H1 (cell line): Measurements from ENCODE around the gene MGAT5. TPM values are rescaled to one million over a fixed set of nuclear protein-coding genes. Genes with fewer than 3 reads are reported as not detected.

Source experiments
- CTCF ChIA-PET: fragments of 300-600 bp; sonication (Branson Sonifier 250); formaldehyde crosslinking; loops from one replicate; lab custom pipeline; 2021; ENCODE audit not compliant: partially characterized antibody; lab: Charles Lee
- POLR2A ChIA-PET: fragments of 300-600 bp; sonication (Branson Sonifier 250); formaldehyde crosslinking; loops from one replicate; lab custom pipeline; 2021; ENCODE audit warnings: inconsistent platforms; ENCODE audit not compliant: partially characterized antibody; lab: Charles Lee
- DNase-seq, 2 experiments: peaks; one replicate each; pipeline versions ENCODE4 v3.0.0 to v3.0.0-alpha.2; 2010 to 2022; ENCODE audit warnings: low spot score in 2 of 2, low read depth in 1 of 2, mixed read lengths in 1 of 2
- FAIRE-seq: peaks from 2 replicates; lab custom pipeline; 2011; peaks lifted over from hg19 to GRCh38; lab: Jason Lieb, UNC
- H2AFZ ChIP-seq: 2 replicates; pipeline ENCODE4 v1.8.1; 2012; ENCODE audit warnings: low read length, inconsistent platforms
- H2AK5ac ChIP-seq: 2 replicates; pipeline ENCODE4 v1.6.1; 2013; ENCODE audit warnings: low read depth, low read length
- H2BK120ac ChIP-seq: replicated peaks from 2 replicates; pipeline ENCODE3; 2013; ENCODE audit warnings: low read depth, low read length, inconsistent platforms
- H2BK12ac ChIP-seq: 2 replicates; pipeline ENCODE4 v1.6.1; 2013; ENCODE audit warnings: low read depth, low read length
- H2BK15ac ChIP-seq: 2 replicates; pipeline ENCODE4 v1.6.1; 2013; ENCODE audit warnings: low read length
- H2BK20ac ChIP-seq: 2 replicates; pipeline ENCODE4 v1.6.1; 2013; ENCODE audit warnings: low read length
- H2BK5ac ChIP-seq: 2 replicates; pipeline ENCODE4 v1.6.1; 2013; ENCODE audit warnings: low read depth, low read length
- H3K14ac ChIP-seq: 2 replicates; pipeline ENCODE4 v1.6.1; 2013; ENCODE audit warnings: inconsistent platforms; ENCODE audit not compliant: insufficient read length
- H3K18ac ChIP-seq: 2 replicates; pipeline ENCODE4 v1.6.1; 2013; ENCODE audit warnings: low read length; ENCODE audit errors: extremely low read depth
- H3K23ac ChIP-seq: 2 replicates; pipeline ENCODE4 v1.6.1; 2013; ENCODE audit warnings: inconsistent platforms; ENCODE audit not compliant: insufficient read length
- H3K23me2 ChIP-seq: 2 replicates; pipeline ENCODE4 v1.6.1; 2013; ENCODE audit warnings: low read depth, low read length
- H3K27ac ChIP-seq: 2 replicates; pipeline ENCODE4 v1.6.1; 2011; ENCODE audit warnings: low read depth, low read length, inconsistent platforms
- H3K27me3 ChIP-seq, 4 experiments: replicated peaks in 1 of 4; 1 replicate in 1 of 4; 2 replicates in 3 of 4; pipeline versions ENCODE4 v1.6.1 to v1.8.1; 2011 to 2013; ENCODE audit warnings: low read length in 3 of 4, mild to moderate bottlenecking in 3 of 4, inconsistent platforms in 2 of 4, mixed read lengths in 2 of 4, moderate library complexity in 1 of 4; ENCODE audit not compliant: control insufficient read depth in 3 of 4, insufficient read depth in 3 of 4; ENCODE audit errors: extremely low read depth in 1 of 4
- H3K36me3 ChIP-seq, 4 experiments: 2 replicates each; pipeline versions ENCODE4 v1.6.1 to v1.8.1; 2011 to 2013; ENCODE audit warnings: mild to moderate bottlenecking in 4 of 4, low read length in 3 of 4, moderate library complexity in 2 of 4, control low read depth in 1 of 4, inconsistent platforms in 1 of 4; ENCODE audit not compliant: insufficient read depth in 4 of 4, control insufficient read depth in 2 of 4
- H3K4ac ChIP-seq: replicated peaks from 2 replicates; pipeline ENCODE3; 2013; ENCODE audit warnings: low read length, low read depth, mixed read lengths, inconsistent platforms; ENCODE audit not compliant: insufficient read length
- H3K4me1 ChIP-seq, 4 experiments: replicated peaks in 1 of 4; 1 replicate in 1 of 4; 2 replicates in 3 of 4; pipeline versions ENCODE4 v1.6.1 to v1.8.1; 2011 to 2013; ENCODE audit warnings: low read length in 3 of 4, inconsistent platforms in 2 of 4, mixed read lengths in 1 of 4; ENCODE audit not compliant: insufficient read depth in 4 of 4, control insufficient read depth in 3 of 4
- H3K4me2 ChIP-seq, 2 experiments: 2 replicates each; pipeline versions ENCODE4 v1.6.1 to v1.8.1; 2011 to 2013; ENCODE audit warnings: low read depth in 2 of 2, low read length in 2 of 2, control low read depth in 1 of 2, inconsistent platforms in 1 of 2, mild to moderate bottlenecking in 1 of 2; ENCODE audit not compliant: insufficient read depth in 1 of 2
- H3K4me3 ChIP-seq, 4 experiments: fragments of 200-600, 300-600 bp in 1 of 4; sonication (generic), shearing (Covaris generic), sonication (Bioruptor Twin) in 1 of 4; 2 replicates each; pipeline versions ENCODE4 v1.5.1 to v1.8.1; 2011 to 2016; ENCODE audit warnings: low read length in 4 of 4, low read depth in 3 of 4, control low read depth in 2 of 4, inconsistent platforms in 2 of 4, mild to moderate bottlenecking in 2 of 4, mixed read lengths in 1 of 4, moderate library complexity in 1 of 4; ENCODE audit not compliant: insufficient read depth in 2 of 4; ENCODE audit errors: extremely low read depth in 1 of 4
- H3K56ac ChIP-seq: replicated peaks from 2 replicates; pipeline ENCODE3; 2013; ENCODE audit warnings: low read depth, mild to moderate bottlenecking, mixed read lengths, low read length, inconsistent platforms; ENCODE audit not compliant: insufficient read length
- H3K79me1 ChIP-seq: 2 replicates; pipeline ENCODE4 v1.6.1; 2013; ENCODE audit warnings: low read depth, low read length, control low read depth
- H3K79me2 ChIP-seq, 2 experiments: 2 replicates each; pipeline versions ENCODE4 v1.6.1 to v1.8.1; 2012 to 2013; ENCODE audit warnings: low read length in 2 of 2, mild to moderate bottlenecking in 2 of 2, inconsistent platforms in 1 of 2; ENCODE audit not compliant: insufficient read depth in 2 of 2, control insufficient read depth in 1 of 2
- H3K9ac ChIP-seq, 4 experiments: replicated peaks in 1 of 4; 1 replicate in 1 of 4; 2 replicates in 3 of 4; pipeline versions ENCODE4 v1.6.1 to v1.8.1; 2011 to 2013; ENCODE audit warnings: low read depth in 3 of 4, low read length in 3 of 4, control low read depth in 2 of 4, mild to moderate bottlenecking in 2 of 4, moderate library complexity in 2 of 4, inconsistent platforms in 1 of 4; ENCODE audit errors: extremely low read depth in 1 of 4
- H3K9me3 ChIP-seq, 2 experiments: 2 replicates each; pipeline versions ENCODE4 v1.6.1 to v1.8.1; 2012 to 2013; ENCODE audit warnings: mild to moderate bottlenecking in 2 of 2, moderate library complexity in 2 of 2, control low read depth in 1 of 2, inconsistent platforms in 1 of 2, low read depth in 1 of 2, low read length in 1 of 2, mixed read lengths in 1 of 2; ENCODE audit not compliant: insufficient read depth in 2 of 2
- H4K20me1 ChIP-seq, 2 experiments: replicated peaks in 1 of 2; 2 replicates each; pipeline versions ENCODE3 to v1.8.1; 2011 to 2013; ENCODE audit warnings: inconsistent platforms in 2 of 2, low read length in 2 of 2, mild to moderate bottlenecking in 1 of 2; ENCODE audit not compliant: insufficient read depth in 2 of 2, control insufficient read depth in 1 of 2
- H4K5ac ChIP-seq: 2 replicates; pipeline ENCODE4 v1.6.1; 2013; ENCODE audit warnings: low read length, low read depth, mixed read lengths, inconsistent platforms; ENCODE audit not compliant: insufficient read length
- H4K8ac ChIP-seq: 2 replicates; pipeline ENCODE4 v1.8.0; 2013; ENCODE audit warnings: mild to moderate bottlenecking, moderate library complexity, low read length, inconsistent platforms; ENCODE audit not compliant: insufficient read depth; ENCODE audit errors: extremely low read depth
- H4K91ac ChIP-seq: replicated peaks from 2 replicates; pipeline ENCODE3; 2013; ENCODE audit warnings: low read length, mixed read lengths, inconsistent platforms; ENCODE audit not compliant: insufficient read length
- ATF2 ChIP-seq: IDR thresholded peaks from 2 replicates; pipeline ENCODE4 v1.6.1; 2012; ENCODE audit warnings: low read length, inconsistent platforms
- BCL11A ChIP-seq, 2 experiments: IDR thresholded peaks; one replicate each; pipeline ENCODE4 v1.6.1; 2011; ENCODE audit warnings: low read depth in 2 of 2, low read length in 2 of 2, mild to moderate bottlenecking in 2 of 2
- CTBP2 ChIP-seq: IDR thresholded peaks from 2 replicates; pipeline ENCODE4 v1.7.0; 2011; ENCODE audit warnings: borderline replicate concordance, mild to moderate bottlenecking, moderate library complexity, mixed read lengths, low read length; ENCODE audit not compliant: insufficient read depth, insufficient read length
- KDM1A ChIP-seq: fragments of 200-600, 300-600 bp; sonication (generic); IDR thresholded peaks from 2 replicates; pipeline ENCODE4 v1.7.1; 2016; ENCODE audit warnings: mild to moderate bottlenecking, low read length, borderline replicate concordance
- MAFK ChIP-seq: IDR thresholded peaks from 2 replicates; pipeline ENCODE4 v1.6.1; 2012; ENCODE audit warnings: low read depth, mild to moderate bottlenecking, improper control_type of control experiment, low read length
- NRF1 ChIP-seq: IDR thresholded peaks from 2 replicates; pipeline ENCODE4 v1.6.1; 2011; ENCODE audit warnings: mild to moderate bottlenecking, low read depth, low read length, improper control_type of control experiment
- PHF8 ChIP-seq: fragments of 200-600 bp; sonication (generic); conservative IDR thresholded peaks from 2 replicates; pipeline ENCODE4 v1.7.1; 2012; ENCODE audit warnings: low read depth, mild to moderate bottlenecking, inconsistent platforms, low read length, moderate library complexity
- POLR2AphosphoS5 ChIP-seq: IDR thresholded peaks from 2 replicates; pipeline ENCODE4 v1.6.1; 2011; ENCODE audit warnings: low read depth, low read length
- SIX5 ChIP-seq: IDR thresholded peaks from 2 replicates; pipeline ENCODE4 v1.6.1; 2011; ENCODE audit warnings: mild to moderate bottlenecking, low read depth, low read length
- TCF12 ChIP-seq: IDR thresholded peaks from 2 replicates; pipeline ENCODE4 v1.6.1; 2011; ENCODE audit warnings: low read depth, mild to moderate bottlenecking, low read length
- USF2 ChIP-seq: IDR thresholded peaks from 2 replicates; pipeline ENCODE4 v1.6.1; 2011; ENCODE audit warnings: low read length, improper control_type of control experiment
- YY1 ChIP-seq: IDR thresholded peaks from 2 replicates; pipeline ENCODE4 v1.6.1; 2011; ENCODE audit warnings: low read depth, mild to moderate bottlenecking, low read length
- WGBS, 2 experiments: shearing (Covaris generic) in 1 of 2; methylation state at CpG; one replicate each; pipeline versions ENCODE4 v1.1.6 to v1.1.7; 2013 to 2015; ENCODE audit warnings: low lambda C conversion rate in 2 of 2, mixed read lengths in 2 of 2, inconsistent platforms in 1 of 2, low coverage in 1 of 2, missing lambda C conversion rate in 1 of 2; ENCODE audit not compliant: insufficient replicate concordance in 2 of 2, insufficient coverage in 1 of 2, insufficient read length in 1 of 2; ENCODE audit errors: extremely low coverage in 1 of 2, missing lambda C conversion rate in 1 of 2; 5-methylcytosine and 5-hydroxymethylcytosine counted together
- polyA plus RNA-seq, 7 experiments: library from polyadenylated mRNA; depleted of rRNA in 3 of 7; stranded (reverse) in 5 of 7; unstranded in 2 of 7; fragments of >200 nt in 5 of 7; fragments of 200-250 nt in 2 of 7; gene quantifications; 1 replicate in 5 of 7; 2 replicates in 1 of 7; 4 replicates in 1 of 7; pipeline versions ENCODE4 v1.2.1 to v1.2.3, GENCODE V29; 2011 to 2013; ENCODE audit warnings: missing spikeins in 2 of 7, mixed read lengths in 2 of 7
- total RNA-seq: library from RNA; stranded (reverse); fragmentation: NEBNext Ultra II Directional; extraction: Animal tissue kit (Norgen Biotek cat#: 25700); gene quantifications from 2 replicates; pipeline ENCODE4 v1.2.1, GENCODE V29; 2021

Gene MGAT5
- total and polyA plus RNA-seq, 2 of the 8 experiments (the other 6 are each of a cell fraction or from before 2014, with no cell fraction given): 11.2 to 49.2 TPM

DNA sequence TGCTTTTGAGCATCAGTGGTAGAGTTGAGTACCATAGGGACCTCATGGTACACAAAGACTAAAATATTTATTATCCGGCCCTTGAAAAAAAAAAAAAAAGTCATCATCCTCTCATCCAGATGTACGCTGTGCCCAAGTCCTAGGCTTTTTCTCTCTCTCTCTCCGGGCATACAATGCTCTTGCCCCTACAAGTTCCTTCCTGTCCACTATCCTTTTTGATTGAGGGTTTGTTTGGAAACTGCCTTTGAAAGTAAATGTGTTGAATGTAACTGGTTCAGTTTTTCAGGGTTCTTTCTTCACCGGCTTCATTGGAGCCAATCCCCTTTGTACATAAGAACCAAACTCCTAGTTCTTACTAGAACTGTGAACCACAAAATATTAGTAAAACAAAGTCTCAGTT is 130.3 kb downstream of the MGAT5 start:
- Histone ChIP-seq H3K4me1 (no peaks in the 10 kb centered on the region), H2AFZ (no peak overlapping the region), H4K20me1 (peaks cover 0 to 2% of the 10 kb centered on the region in 2 experiments), H3K18ac (no peak overlapping the region), H4K5ac (no peak overlapping the region), H4K8ac (no peak overlapping the region), H3K23ac (no peak overlapping the region), H4K91ac (no peak overlapping the region), H2AK5ac (no peak overlapping the region), H2BK20ac (no peak overlapping the region), H3K36me3 (no peaks in the 10 kb centered on the region), H3K9me3 (no peaks in the 10 kb centered on the region), H2BK120ac (no peak overlapping the region), H3K27me3 (no peaks in the 10 kb centered on the region), H3K14ac (no peak overlapping the region), H3K4me3 (no peak overlapping the region), H3K27ac (no peak overlapping the region), H2BK5ac (no peak overlapping the region), H3K4ac (no peak overlapping the region), H3K79me2 (no peaks in the 10 kb centered on the region), H3K23me2 (no peaks in the 10 kb centered on the region), H3K9ac (no peak overlapping the region), H3K56ac (no peak overlapping the region), H2BK15ac (no peak overlapping the region), H2BK12ac (no peak overlapping the region), H3K79me1 (peaks cover 2% of the 10 kb centered on the region; the same call in 1 of the 2 replicates), H3K4me2 (no peak overlapping the region)
- DNase-seq: no peak
- CTCF ChIA-PET: no interaction called here
- 94% methylated on average over 4 of the region's 4 CpGs; no CpG with 5 or more reads in 1 of the 2 experiments for WGBS, 2 experiments
- POLR2A ChIA-PET: no interaction called here
- FAIRE-seq: no peak
- TF ChIP-seq NRF1 (no peak), SIX5 (no peak), ATF2 (no peak), POLR2AphosphoS5 (no peak), KDM1A (no peak), YY1 (no peak), MAFK (no peak), TCF12 (no peak), BCL11A (IDR thresholded peaks at IDR 0.05; ENCODE audit: low read depth in 2 of 2, low read length in 2 of 2) (no peak), USF2 (no peak), CTBP2 (no peak), PHF8 (no peak)
